DMS 273 (cell line): ENCODE data around the gene TMEM243.
"Not testable (repeated sequence)": the region's sequence is repeated elsewhere in the genome, so short reads cannot be mapped to it uniquely, and the experiment has no call there.

ENCODE experiments used
- DNase-seq: peaks from one replicate; lab custom pipeline; 2025; ENCODE audit not compliant: unreplicated experiment; lab: John Stamatoyannopoulos, UW

The TMEM243 gene, protein sequence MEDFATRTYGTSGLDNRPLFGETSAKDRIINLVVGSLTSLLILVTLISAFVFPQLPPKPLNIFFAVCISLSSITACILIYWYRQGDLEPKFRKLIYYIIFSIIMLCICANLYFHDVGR

DNA sequence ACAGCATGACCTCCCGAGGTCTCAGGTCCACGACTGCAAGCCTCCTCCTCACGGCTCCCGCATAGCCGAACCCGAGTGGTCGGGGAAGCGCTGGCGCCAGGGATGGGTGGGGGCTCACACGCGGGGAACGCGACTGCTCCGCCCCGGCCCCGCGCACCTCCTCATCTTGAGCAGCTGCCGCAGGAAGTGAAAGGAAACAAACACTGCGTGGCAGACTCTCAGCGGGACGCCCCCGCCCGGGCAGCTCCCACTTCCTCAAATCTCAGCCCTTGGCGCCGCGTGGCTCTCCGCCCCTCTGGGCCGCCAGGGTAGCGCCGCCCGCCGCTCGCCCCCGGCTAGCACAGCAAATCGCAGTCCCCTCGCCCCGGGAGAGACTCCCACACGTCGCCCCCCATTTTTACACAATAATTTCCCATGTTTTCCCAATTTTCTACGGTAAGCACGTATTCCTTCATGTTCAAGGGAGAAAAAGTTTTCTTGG is at the start of gene TMEM243:
TSS of gene TMEM243 (minus strand) at position 188 of the 481 bp plus-strand sequence. CDS start 229 bp downstream, outside the sequence.
- peak; percentile 91 for DNase-seq

DNA sequence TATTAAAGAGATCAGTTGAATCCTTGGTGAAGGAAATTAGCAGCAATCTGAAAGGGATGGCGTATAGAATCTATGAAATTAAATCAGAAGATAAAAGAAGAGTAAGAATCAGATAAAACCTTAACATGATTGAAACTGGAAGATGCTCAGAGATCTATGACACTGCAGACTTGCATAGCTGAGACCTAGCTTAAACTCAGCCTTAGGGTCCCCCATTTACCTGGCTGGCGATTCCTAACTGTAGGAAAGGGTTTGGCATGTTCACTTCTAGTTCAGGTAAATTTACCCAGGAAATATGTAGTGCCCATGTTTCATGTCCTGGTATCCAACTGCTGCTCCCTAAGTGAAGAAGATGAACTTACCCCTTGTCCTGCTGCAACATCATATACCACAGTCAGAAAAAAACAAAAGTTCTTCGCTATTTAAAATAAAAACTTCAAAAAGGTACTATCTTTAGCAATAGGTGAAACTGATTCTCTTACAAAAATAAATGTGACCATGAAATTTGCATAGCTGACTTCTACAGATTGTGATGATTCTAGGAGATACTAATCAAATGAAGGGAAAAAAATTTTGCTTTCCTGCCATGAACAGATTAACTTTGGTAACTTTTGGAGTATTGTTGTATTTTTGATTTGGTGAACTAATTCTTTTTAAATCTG is 47.8 kb upstream of the TMEM243 start:
- DNase-seq, result no peak

DNA sequence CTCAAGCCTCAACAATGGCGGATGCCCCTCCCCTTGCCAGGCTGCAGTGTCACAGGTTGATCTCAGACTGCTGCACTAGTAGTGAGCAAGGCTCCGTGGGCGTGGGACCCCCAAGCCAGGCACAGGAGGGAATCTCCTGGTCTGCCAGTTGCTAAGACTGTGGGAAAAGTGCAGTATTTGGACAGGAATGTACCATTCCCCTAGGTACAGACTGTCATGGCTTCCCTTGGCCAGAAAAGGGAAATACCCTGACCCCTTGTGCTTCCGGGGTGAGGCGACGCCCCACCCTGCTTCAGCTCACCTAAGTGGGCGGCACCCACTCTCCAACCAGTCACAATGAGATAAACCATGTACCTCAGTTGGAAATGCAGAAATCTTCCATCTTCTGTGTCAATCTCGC is 44.0 kb upstream of the TMEM243 start:
- DNase-seq, result no peak

DNA sequence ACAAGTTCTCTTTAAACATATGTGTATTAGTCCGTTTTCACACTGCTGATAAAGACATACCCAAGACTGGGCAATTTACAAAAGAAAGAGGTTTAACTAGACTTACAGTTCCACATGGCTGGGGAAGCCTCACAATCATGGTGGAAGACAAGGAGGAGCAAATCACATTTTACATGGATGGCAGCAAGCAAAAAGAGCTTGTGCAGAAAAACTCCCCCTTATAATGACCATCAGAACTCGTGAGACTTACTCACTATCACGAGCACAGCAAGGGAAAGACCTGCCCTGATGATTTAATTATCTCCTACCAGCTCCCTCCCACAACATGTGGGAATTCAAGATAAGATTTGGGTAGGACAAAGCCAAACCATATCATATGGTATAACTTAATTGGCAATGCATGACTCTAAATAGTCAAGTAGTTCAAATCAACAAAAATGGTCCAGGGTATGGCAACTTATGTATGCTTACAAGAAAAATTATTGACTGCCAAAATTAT is 34.1 kb upstream of the TMEM243 start:
- DNase-seq, result no peak

DNA sequence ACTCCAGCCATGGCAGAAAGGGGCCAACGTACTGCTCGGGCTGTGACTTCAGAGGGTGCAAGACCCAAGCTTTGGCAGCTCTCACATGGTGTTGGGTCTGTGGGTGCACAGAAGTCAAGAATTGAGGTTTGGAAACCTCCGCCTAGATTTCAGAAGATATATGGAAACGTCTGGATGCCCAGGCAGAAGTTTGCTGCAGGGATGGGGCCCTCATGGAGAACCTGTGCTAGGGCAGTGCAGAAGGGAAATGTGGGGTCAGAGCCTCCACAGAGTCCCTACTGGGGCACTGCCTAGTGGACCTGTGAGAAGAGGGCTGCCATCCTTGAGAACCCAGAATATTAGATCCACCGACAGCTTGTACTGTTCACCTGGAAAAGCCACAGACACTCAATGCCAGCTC is 26.1 kb upstream of the TMEM243 start:
- not testable (repeated sequence) for DNase-seq

DNA sequence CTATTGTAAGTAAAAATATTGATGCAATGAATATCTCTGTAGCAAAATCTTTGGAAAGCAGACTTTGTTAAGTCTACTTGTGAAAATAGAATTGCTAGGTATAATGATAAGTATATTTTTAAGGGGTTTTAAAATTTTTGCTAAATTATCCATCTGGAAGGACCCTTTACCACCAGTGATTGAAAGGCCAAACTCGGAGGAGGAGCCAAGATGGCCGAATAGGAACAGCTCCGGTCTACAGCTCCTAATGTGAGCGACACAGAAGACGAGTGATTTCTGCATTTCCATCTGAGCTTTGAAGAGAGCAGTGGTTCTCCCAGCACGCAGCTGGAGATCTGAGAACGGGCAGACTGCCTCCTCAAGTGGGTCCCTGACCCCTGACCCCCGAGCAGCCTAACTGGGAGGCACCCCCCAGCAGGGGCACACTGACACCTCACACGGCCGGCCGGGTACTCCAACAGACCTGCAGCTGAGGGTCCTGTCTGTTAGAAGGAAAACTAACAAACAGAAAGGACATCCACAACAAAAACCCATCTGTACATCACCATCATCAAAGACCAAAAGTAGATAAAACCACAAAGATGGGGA is 19.0 kb upstream of the TMEM243 start:
- not testable (repeated sequence) for DNase-seq

DNA sequence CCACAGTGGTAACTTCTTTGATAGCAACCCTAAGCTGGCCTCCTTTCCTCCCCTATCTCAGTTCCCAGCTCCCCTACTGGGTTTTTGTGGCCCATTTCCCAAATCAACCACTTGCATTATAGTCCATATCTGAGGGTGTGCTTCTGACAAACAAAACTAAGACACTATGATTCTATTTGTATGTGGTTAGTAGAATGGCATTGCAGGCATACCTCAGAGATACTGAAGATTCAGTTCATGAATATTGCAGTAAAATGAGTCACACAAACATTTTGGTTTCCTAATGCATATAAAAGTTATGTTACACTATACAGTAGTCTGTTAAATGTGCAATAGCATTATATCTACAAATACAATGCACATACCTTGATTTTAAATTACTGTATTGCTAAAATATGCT is 15.4 kb upstream of the TMEM243 start:
- no peak for DNase-seq

DNA sequence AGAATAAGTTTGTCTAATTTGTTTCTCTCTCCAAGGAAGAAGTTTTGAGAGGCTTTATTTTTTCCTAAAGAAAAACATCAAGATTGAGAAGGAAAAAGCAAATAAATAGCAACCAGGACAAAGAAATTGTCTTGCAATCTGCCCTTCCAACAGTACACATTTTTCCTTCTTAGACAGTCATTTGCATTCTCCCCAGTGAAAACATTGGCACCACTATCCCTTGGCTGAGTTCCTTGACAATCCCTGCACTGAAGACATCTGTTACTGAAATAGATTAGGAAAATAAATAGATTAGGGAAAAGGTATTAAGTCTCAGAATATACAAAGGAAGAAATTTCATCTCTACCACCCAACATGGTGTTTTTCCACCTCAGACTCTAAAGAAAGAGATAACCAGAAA is 12.2 kb upstream of the TMEM243 start:
- DNase-seq, result peak; percentile 90

DNA sequence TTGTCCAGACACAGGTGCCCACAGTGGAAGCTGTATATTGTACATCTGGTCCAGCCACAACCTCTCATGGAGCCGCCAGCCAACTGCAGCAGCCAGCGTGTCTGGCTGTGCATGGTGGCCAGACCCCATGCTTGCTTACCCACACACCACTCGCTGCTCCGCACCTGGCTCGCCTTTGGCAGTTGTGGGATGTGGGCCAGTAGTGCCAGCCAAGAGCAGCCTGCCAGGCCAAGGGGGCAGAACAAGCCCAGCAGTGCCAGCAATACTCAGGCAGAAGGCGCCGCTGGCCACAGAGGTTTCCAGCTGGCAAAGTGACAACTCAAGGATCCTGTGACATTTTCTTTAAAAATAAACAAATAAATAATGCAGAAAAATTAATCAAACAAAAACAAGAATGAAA is 11.7 kb upstream of the TMEM243 start:
- peak; percentile 95 for DNase-seq

DNA sequence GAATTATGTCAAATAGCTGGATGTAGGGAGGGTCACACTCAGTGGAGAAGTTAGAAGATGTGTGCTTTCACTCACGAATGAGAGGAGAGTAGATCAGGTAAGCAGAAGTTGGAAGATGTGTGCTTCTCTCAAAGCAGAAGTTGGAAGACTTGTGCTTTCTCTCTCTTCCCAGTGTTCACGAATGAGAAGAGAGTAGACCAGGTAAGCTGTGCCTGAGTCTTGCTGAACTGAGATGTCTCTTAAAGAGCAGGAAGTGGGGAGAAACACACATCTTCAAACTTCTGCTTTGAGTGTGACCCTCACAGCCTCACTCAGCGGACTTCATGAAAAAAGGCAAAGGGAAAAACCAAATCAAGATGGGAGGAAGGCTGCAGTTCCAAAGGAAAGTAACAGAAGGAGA is 7.0 kb upstream of the TMEM243 start:
- no peak for DNase-seq

DNA sequence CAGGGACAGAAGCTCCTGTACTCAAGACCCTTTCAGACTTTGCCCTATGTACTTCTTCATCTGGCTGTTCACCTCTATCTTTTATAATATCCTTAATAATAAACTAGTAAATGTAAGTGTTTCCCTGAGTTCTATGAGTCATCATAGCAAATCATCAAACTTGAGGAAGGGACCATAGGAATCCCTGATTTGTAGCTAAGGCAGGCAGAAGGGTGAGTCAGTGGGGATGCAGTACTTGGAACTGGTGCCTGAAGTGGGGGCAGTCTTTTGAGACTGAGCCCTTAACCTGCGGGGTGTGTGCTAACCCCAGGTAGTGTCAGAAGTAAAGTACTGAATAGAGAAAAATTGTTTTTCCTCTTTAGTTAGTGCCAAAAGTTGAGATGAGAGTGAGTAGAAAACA is 6.2 kb upstream of the TMEM243 start:
- DNase-seq, result no peak

DNA sequence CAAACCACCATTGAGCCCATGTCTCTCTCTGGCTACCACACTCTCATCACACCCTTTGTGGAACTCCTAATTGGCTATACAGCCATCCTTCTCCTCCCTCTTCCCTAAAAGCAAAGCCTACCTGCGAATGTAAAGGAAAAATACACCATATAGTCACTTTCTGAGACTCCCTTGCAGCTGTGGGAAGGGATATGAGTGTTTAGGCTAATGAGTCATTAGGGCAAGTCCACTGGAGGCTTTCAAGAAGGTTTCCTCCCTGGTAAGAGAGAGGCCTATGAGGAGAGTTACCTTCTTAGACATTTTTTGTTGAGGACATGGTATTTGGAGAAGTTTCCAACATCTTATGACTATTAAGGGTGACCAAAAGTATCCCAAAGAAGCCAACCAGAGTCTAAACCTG is 4.1 kb upstream of the TMEM243 start:
- no peak for DNase-seq

DNA sequence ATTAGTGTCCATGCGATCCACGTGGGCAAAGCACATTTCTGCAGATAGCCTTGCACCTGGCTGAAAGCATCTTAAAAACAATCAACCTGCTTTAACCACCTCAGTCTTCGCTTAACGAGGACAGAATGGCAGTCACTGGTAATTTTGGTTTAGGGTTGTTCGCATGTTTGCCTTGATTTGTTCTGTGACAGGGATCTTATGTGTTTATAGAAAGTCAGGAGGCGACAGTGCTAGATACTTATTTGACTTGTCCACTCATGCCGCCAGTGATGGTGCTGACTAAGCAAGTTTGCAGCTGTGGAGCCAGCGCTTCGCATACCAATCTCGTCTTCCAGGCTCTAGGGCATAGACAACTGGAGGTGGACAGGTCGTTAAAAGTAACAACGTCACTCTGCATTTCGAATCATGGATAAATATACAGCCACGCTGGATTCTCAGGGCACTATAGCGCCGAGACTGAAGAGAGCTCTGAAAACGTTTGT is 1.2 kb upstream of the TMEM243 start:
- DNase-seq, result peak; percentile 68

DNA sequence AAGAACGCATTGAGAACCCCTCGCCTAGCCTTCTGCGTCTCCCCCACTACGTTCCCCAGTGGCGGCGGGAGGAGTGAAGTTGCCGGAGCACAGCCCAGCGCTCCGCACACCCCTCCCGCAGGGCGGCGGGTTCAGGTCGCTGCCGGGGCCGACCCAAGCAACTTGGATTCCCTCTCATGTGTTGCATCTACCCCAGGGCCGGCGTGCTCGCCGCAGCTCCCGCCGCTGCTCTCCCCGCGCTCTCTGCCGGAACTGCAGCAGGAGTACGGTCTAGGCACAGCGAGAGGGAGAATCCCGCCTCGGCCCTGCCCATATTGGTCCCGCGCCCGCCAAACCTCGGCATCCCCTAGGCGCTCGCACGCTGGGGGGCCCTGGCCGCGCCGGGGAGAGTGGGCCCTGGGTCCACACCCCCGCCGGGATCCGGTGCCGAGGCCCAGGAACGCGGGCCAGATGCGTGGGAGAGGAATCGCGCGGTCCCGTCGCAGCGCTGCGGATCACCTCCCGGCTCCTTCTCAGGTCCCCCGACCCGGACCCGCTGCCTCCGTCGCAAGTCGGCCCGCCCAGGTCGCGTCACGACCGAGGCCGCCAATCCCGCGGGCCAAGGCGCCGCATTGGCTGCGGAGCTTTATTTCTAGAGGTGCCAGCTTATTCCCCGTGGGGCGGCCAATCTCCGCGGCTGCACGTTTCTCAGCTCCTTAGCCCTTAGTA is 648 bp upstream of the TMEM243 start:
- DNase-seq, result peak; percentile 98

DNA sequence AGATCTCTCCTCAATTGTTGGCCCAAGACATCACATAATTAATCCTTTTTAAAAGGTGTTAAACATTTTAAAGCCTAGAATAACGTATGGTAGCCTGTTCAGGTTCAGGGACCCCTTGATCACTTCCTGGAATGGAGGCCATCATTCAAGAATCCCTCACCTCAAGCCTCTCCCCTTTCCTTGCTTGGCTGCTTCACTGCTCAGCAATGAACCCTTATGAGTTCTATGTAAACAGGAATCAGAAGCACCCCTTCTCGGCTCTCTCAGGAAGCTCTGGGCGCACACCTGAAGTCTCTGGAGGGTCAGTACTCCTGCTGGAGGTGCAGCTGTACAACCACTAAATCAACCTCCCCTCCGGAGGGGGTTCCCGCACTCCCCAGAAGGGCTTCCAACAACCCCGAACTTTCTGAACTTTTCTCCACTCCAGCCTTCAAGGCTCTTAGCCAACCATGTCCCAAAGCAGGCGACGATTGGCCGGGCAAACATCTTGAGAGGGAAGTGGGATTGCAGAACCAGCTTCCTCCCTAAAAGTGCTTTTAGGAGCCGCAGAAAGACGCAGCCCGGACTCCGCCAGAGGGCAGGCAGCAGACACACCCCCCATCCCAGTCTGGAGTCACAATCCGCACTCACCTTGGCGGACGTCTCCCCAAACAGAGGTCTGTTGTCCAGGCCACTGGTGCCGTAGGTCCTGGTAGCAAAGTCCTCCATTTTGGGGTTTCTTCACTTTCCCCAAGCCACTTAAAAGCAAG is 562 bp downstream of the TMEM243 start:
- DNase-seq, result peak; percentile 78

DNA sequence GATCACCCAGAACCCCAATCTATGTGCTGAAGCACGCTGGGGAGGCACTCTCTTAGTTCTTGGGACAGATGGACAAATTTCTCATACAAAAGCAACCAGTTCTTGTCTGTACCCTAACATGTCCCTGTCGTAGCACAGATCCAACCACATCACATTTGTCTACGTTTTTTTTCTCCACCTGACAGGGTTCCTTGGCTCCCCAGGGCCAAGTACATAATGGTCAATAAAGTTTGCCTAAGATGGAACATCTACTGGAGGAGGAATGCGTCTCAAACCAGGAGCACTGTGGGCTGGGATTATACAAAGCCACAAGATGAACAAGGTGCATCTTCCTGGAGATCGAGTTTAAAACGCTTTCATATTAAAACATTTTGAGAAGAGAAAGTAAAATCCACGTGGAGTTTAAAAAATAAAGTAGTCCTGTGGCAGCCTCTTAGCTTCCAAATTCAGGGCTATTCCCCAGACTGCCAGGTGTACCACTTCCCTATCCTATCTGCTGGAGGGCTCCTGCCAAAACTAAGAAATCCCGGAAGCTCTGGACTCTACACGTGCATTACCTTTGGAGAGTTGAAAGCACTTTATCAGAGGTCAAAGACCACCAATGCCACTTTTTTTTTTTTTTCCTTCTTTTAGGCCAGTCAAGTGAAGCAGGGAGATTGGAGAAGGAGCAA is 1.4 kb downstream of the TMEM243 start:
- no peak for DNase-seq

DNA sequence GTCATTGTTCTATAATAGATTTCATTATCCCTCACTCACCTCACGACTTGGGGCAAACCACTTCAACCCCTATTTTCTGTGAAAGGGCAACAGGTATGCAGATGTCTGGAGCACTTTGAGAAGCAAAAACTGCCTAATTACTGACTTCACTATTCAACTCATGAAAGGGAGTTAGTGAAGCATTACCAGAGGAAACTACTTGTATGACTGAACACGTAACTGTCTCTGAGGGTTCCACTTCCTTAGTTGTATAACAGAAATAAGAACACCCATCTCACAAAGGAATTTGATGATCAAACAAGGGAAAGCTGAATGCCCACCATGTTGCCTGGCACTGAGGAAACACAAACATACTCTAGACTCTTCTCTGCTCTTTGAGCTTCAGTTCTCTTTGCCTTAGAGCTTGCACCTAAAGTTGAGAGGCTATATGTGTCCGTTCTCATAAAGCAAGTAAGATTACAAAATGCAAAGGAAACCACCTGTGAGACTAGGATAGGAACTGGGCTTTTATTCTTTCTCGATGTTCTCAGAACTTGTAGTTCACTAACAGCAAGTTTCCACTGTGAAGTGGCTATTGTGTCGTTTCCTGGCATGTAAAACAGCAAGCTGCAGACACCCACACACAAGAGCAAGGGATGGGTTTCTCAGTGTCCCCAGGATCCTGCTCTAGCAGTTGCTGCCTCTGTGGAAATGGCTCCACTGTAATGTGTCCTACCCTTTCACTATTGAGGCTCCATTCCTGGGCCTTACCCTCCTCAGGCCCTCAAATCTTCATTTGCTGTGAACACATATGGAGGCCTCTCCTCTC is 2.6 kb downstream of the TMEM243 start:
- no peak for DNase-seq

DNA sequence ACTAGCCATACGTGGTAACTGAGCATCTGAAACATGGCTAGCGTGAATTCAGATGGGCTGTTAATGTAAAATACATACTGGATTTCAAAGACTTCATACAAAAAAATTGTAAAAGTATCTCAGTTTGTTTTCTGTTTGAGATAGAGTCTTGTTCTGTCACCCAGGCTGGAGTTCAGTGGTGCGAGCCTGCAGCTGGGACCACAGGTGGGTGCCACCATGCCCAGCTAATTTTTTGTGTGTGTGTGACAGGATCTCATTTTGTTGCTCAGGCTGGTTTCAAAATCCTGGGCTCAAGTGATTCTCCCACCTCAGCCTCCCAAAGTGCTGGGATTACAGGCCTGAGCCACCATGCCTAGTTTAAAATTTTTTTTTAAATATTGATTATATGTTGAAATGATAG is 4.5 kb downstream of the TMEM243 start:
- no peak for DNase-seq

DNA sequence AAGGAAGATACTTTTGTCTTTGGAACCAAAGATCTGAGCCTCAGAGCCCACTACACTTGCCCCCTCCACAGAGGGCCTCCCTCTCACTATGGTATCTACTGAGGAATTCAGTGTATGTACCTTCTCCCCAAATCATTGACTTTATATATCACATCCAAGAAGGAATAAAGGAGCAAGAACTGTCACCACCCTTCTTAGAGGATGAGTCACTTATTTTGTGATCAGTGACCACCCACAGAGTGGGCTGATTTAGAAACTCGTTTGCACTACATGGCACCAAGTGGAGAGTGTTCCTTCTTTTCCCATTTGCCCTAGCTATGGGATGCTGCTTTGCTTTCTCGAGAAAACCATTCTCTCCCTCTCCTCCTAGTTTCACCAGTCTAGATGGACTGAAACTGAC is 5.7 kb downstream of the TMEM243 start:
- DNase-seq, result no peak

DNA sequence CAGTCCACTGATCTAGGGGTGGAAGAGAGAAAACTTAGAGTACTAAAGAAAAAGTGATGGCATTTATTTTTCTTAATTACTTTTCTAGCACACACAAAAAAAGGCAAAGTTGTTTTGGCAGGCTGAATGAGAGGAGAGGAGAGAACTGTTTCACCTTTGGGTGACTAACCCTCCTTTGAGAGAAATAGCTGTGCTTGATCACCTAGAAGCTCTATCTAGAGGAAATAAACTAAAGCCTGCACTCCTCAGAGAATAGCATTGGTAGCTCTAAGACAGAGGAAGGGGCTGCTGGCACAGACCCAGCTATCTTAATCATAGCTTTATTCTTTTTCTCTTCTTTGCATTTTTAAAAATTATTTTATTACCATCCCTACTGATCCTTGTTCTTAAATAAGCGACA is 6.3 kb downstream of the TMEM243 start:
- no peak for DNase-seq
